Measurements from ENCODE around the gene DOC2A. TPM values are rescaled to one million over a fixed set of nuclear protein-coding genes. Genes with fewer than 3 reads are reported as not detected.

DOC2A gene
- total RNA-seq, 2 experiments from 2014 or later = 0.14 TPM

DNA sequence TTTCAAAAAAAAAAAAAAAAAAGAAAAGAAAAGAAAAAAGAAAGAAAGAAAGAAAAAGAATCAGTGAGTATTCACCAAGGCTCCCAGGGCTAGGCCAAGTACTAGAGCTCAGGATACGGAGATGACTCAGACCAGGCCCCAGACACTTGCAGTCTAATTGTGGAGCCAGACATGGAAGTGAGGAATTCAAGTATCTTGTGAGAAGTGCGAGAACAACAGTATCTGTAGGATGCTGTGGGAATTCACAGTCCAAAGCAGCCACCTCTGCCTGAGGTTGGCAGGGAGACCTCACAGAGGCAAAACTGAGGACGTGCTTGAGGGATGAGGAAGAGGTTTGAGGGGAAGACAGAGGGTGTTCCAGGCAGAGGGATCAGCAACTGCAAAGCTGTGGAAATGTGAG lies 40.7 kb upstream of the DOC2A start:
- Histone ChIP-seq H3K36me3 (ENCODE audit: insufficient read depth, low read length) (no peaks in the 10 kb centered on the region), H3K4me3 (ENCODE audit: low read length) (no peak overlapping the region), H3K27me3 (ENCODE audit: control insufficient read depth in 1 of 2, insufficient read depth in 2 of 2, low read length in 2 of 2) (no peaks in the 10 kb centered on the region), H3K4me1 (ENCODE audit: insufficient read depth, low read length) (peaks cover 24% of the 10 kb centered on the region), H3K27ac (ENCODE audit: low read depth in 1 of 2, low read length in 2 of 2) (no peak overlapping the region), H3K9me3 (ENCODE audit: control insufficient read depth in 1 of 2, insufficient read depth in 1 of 2, low read length in 2 of 2) (no peaks in the 10 kb centered on the region)
- Mint-ChIP-seq H3K9me3 (no peaks in the 10 kb centered on the region), H3K27me3 (no peaks in the 10 kb centered on the region), H3K4me3 (peak overlapping the region; percentile 84), H3K27ac (peak overlapping the region; percentile 62), H3K36me3 (ENCODE audit: low read depth) (no peaks in the 10 kb centered on the region), H3K4me1 (ENCODE audit: low read depth) (peaks cover 22% of the 10 kb centered on the region)
- TF ChIP-seq, protein P1, sequence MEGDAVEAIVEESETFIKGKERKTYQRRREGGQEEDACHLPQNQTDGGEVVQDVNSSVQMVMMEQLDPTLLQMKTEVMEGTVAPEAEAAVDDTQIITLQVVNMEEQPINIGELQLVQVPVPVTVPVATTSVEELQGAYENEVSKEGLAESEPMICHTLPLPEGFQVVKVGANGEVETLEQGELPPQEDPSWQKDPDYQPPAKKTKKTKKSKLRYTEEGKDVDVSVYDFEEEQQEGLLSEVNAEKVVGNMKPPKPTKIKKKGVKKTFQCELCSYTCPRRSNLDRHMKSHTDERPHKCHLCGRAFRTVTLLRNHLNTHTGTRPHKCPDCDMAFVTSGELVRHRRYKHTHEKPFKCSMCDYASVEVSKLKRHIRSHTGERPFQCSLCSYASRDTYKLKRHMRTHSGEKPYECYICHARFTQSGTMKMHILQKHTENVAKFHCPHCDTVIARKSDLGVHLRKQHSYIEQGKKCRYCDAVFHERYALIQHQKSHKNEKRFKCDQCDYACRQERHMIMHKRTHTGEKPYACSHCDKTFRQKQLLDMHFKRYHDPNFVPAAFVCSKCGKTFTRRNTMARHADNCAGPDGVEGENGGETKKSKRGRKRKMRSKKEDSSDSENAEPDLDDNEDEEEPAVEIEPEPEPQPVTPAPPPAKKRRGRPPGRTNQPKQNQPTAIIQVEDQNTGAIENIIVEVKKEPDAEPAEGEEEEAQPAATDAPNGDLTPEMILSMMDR (IDR thresholded peaks at IDR 0.05) = no peak
- no peak for DNase-seq
- ChIA-PET POLR2A (no interaction called here), CTCF (interaction anchor here (0.7 kb wide), 1 partner anchor 31 kb away, joined by 3 read pairs; no protein-coding TSS in a partner anchor)
- ATAC-seq (ENCODE audit: poor library complexity) = no peak
- intact Hi-C loops (cut with DNase I, micrococcal nuclease) = loop anchor here in 1 of 2 experiments (5.0 kb wide), 1 partner anchor 54 kb away; the partner anchor contains the start of genes HIRIP3 and INO80E

DNA sequence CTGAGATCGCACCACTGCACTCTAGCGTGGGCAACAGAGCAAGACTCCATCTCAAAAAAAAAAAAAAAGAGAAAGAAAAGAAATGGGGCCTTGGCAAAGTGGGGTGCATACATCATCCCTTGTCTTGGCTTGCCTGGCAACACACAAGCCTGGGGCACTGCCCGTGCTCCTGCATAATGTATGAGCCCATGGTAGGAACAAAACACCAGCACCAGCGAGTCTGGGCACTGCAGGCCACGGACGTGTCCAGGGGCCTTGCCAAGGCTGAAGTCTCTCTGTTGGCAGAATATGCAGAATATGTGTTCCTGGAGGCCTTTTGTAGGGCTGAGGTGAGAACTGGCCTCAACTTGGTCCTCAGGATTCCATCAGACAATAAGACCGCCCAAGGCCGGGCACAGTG lies 39.0 kb upstream of the DOC2A start:
- Mint-ChIP-seq H3K9me3 (no peaks in the 10 kb centered on the region), H3K27me3 (no peaks in the 10 kb centered on the region), H3K27ac (no peak overlapping the region), H3K4me3 (no peak overlapping the region), H3K4me1 (ENCODE audit: low read depth) (peaks cover 17% of the 10 kb centered on the region), H3K36me3 (ENCODE audit: low read depth) (no peaks in the 10 kb centered on the region)
- no peak for ATAC-seq (ENCODE audit: poor library complexity)
- no peak overlapping the region for H3K27ac ChIP-seq (ENCODE audit: low read depth in 1 of 2, low read length in 2 of 2)
- DNase-seq = no peak
- no peaks in the 10 kb centered on the region for H3K36me3 ChIP-seq (ENCODE audit: insufficient read depth, low read length)
- ChIA-PET POLR2A (no interaction called here), CTCF (no interaction called here)
- no peaks in the 10 kb centered on the region for H3K9me3 ChIP-seq (ENCODE audit: control insufficient read depth in 1 of 2, insufficient read depth in 1 of 2, low read length in 2 of 2)
- TF ChIP-seq, protein P1 (IDR thresholded peaks at IDR 0.05) = no peak
- intact Hi-C loops (cut with DNase I, micrococcal nuclease) = loop anchor here in 1 of 2 experiments (5.0 to 10.0 kb wide), 2 partner anchors 53 to 585 kb away; partner anchors contain the start of genes HIRIP3 and INO80E
- H3K4me3 ChIP-seq (ENCODE audit: low read length) = no peak overlapping the region
- peaks cover 16% of the 10 kb centered on the region for H3K4me1 ChIP-seq (ENCODE audit: insufficient read depth, low read length)
- no peaks in the 10 kb centered on the region for H3K27me3 ChIP-seq (ENCODE audit: control insufficient read depth in 1 of 2, insufficient read depth in 2 of 2, low read length in 2 of 2)

DNA sequence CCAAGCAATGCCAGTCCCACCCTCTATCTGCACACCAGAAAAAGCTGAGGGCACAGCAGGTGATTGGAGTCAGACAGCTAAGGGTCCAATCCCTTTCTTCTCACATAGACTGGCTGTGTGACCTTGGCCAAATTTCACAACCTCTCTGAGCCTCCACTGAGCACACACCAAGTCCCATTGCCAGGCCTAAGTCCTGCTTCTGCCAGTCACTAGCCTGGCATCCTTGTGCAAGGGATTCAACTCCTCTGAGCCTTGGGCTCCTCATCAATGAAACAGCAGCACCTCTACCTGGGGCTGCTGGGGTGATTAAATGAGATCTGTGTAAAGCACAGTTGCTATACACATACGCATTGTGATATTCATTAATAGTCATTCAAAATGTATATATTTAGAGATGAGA lies 35.8 kb upstream of the DOC2A start:
- no peak overlapping the region for H3K4me3 ChIP-seq (ENCODE audit: low read length)
- ATAC-seq (ENCODE audit: poor library complexity) = no peak
- Mint-ChIP-seq H3K36me3 (ENCODE audit: low read depth) (no peaks in the 10 kb centered on the region), H3K4me3 (no peak overlapping the region), H3K27ac (no peak overlapping the region), H3K4me1 (ENCODE audit: low read depth) (peaks cover 2% of the 10 kb centered on the region), H3K9me3 (no peaks in the 10 kb centered on the region), H3K27me3 (no peaks in the 10 kb centered on the region)
- ChIA-PET POLR2A (no interaction called here), CTCF (no interaction called here)
- no peak overlapping the region for H3K27ac ChIP-seq (ENCODE audit: low read depth in 1 of 2, low read length in 2 of 2)
- no peaks in the 10 kb centered on the region for H3K27me3 ChIP-seq (ENCODE audit: control insufficient read depth in 1 of 2, insufficient read depth in 2 of 2, low read length in 2 of 2)
- TF ChIP-seq, protein P1 (IDR thresholded peaks at IDR 0.05) = no peak
- H3K36me3 ChIP-seq (ENCODE audit: insufficient read depth, low read length) = no peaks in the 10 kb centered on the region
- no peak for DNase-seq
- intact Hi-C loops (cut with DNase I, micrococcal nuclease) = loop anchor here in 1 of 2 experiments (10.0 kb wide), 1 partner anchor 588 kb away; no protein-coding TSS in a partner anchor
- H3K4me1 ChIP-seq (ENCODE audit: insufficient read depth, low read length) = no peaks in the 10 kb centered on the region
- H3K9me3 ChIP-seq (ENCODE audit: control insufficient read depth in 1 of 2, insufficient read depth in 1 of 2, low read length in 2 of 2) = no peaks in the 10 kb centered on the region

Measured in CD4-positive, alpha-beta T cell (primary cell).